PC-3 (cell line): ENCODE data around the gene CERK. TPM values are rescaled to one million over a fixed set of nuclear protein-coding genes. Genes with fewer than 3 reads are reported as not detected.

ENCODE experiments used
- ATAC-seq: fragments of 200-7000 bp; cut with Tn5 transposase; 2 replicates; pipeline ENCODE4 v1.9.1; 2020; ENCODE audit warnings: mild to moderate bottlenecking, moderate library complexity
- BruUV-seq: library from RNA; stranded (reverse); fragments of 400-500 nt; replicated peaks from 2 replicates; lab custom pipeline; 2021; lab: Mats Ljungman, UMichigan
- CTCF ChIA-PET: fragments of 300-600 bp; sonication (Branson Sonifier 250); formaldehyde crosslinking; loops from one replicate; lab custom pipeline; 2022; ENCODE audit warnings: antibody characterized with exemption; lab: Charles Lee
- POLR2A ChIA-PET: fragments of 300-600 bp; sonication (Branson Sonifier 250); formaldehyde crosslinking; loops from one replicate; lab custom pipeline; 2022; ENCODE audit warnings: antibody characterized with exemption; ENCODE audit not compliant: unreplicated experiment; lab: Charles Lee
- DNase-seq: peaks from one replicate; pipeline ENCODE4 v3.0.0-alpha.2; 2015
- H2AFZ ChIP-seq: fragments of 300-600 bp; sonication (generic); 2 replicates; pipeline ENCODE4 v1.6.0; 2016; ENCODE audit warnings: antibody characterized with exemption, low read length
- H3F3A ChIP-seq: fragments of 300-600 bp; sonication (generic); one replicate; pipeline ENCODE4 v1.6.0; 2017; ENCODE audit warnings: antibody characterized with exemption, low read length, control low read depth, mild to moderate bottlenecking; ENCODE audit not compliant: unreplicated experiment
- H3K27ac ChIP-seq: fragments of 300-600 bp; sonication (generic); 2 replicates; pipeline ENCODE4 v1.5.1; 2016; ENCODE audit warnings: mild to moderate bottlenecking, low read length
- H3K27me3 ChIP-seq: fragments of 300-600 bp; sonication (generic); 2 replicates; pipeline ENCODE4 v1.6.1; 2016; ENCODE audit warnings: low read length, mixed read lengths
- H3K36me3 ChIP-seq: fragments of 300-600 bp; sonication (generic); 2 replicates; pipeline ENCODE4 v1.6.1; 2016; ENCODE audit warnings: low read depth, mixed run types, low read length, mixed read lengths
- H3K4me1 ChIP-seq: fragments of 300-600 bp; sonication (generic); 2 replicates; pipeline ENCODE4 v1.5.1; 2016; ENCODE audit warnings: low read length; ENCODE audit not compliant: insufficient read depth
- H3K4me2 ChIP-seq: fragments of 300-600 bp; sonication (generic); 2 replicates; pipeline ENCODE4 v1.6.0; 2016; ENCODE audit warnings: low read length
- H3K4me3 ChIP-seq: fragments of 300-600 bp; sonication (generic); 2 replicates; pipeline ENCODE4 v1.5.1; 2016; ENCODE audit warnings: mild to moderate bottlenecking, low read length, mixed read lengths
- H3K79me2 ChIP-seq: fragments of 300-600 bp; sonication (generic); 2 replicates; pipeline ENCODE4 v1.6.1; 2017; ENCODE audit warnings: low read length, mixed read lengths
- H3K9ac ChIP-seq: fragments of 300-600 bp; sonication (generic); 2 replicates; pipeline ENCODE4 v1.6.0; 2016; ENCODE audit warnings: mild to moderate bottlenecking, low read length
- H3K9me2 ChIP-seq: fragments of 300-600 bp; sonication (generic); replicated peaks from 2 replicates; pipeline ENCODE4 v1.6.1; 2016; ENCODE audit warnings: mixed run types, low read length, mixed read lengths
- H3K9me3 ChIP-seq: fragments of 300-600 bp; sonication (generic); 2 replicates; pipeline ENCODE4 v1.6.1; 2016; ENCODE audit warnings: low read length, mixed read lengths
- H4K20me1 ChIP-seq: fragments of 300-600 bp; sonication (generic); 2 replicates; pipeline ENCODE4 v1.6.1; 2016; ENCODE audit warnings: low read length, mixed read lengths
- CTCF ChIP-seq: fragments of 300-600 bp; sonication (generic); conservative IDR thresholded peaks from 2 replicates; pipeline ENCODE4 v1.5.1; 2017; ENCODE audit warnings: antibody characterized with exemption, low read depth, mild to moderate bottlenecking, low read length
- EZH2 ChIP-seq: fragments of 300-600 bp; sonication (generic); IDR thresholded peaks from one replicate; pipeline ENCODE4 v1.6.1; 2017; ENCODE audit warnings: antibody characterized with exemption, mild to moderate bottlenecking, low read length; ENCODE audit not compliant: unreplicated experiment
- EZH2phosphoT487 ChIP-seq: fragments of 300-600 bp; sonication (generic); IDR thresholded peaks from 2 replicates; pipeline ENCODE4 v1.6.1; 2018; ENCODE audit warnings: mild to moderate bottlenecking, antibody characterized with exemption, low read length, borderline replicate concordance
- intact Hi-C: fragments of 100-400 bp; cut with micrococcal nuclease; formaldehyde crosslinking; loops from 2 replicates; pipeline ENCODE4 v1.9.0; 2023
- total RNA-seq: library from RNA; depleted of rRNA; stranded (reverse); fragments of >200 nt; gene quantifications from 2 replicates; pipeline ENCODE4 v1.2.3, GENCODE V29; 2014

The CERK gene
- total RNA-seq, 1 experiment from 2014 or later = 21.6 TPM

GRCh38 chr22:46708766-46709330 is 29.2 kb downstream of the CERK start:
- Histone ChIP-seq H3K4me1 (no peaks in the 10 kb centered on the region), H3K9me3 (no peaks in the 10 kb centered on the region), H4K20me1 (no peaks in the 10 kb centered on the region), H3K4me3 (no peak overlapping the region), H3K4me2 (no peak overlapping the region), H2AFZ (no peak overlapping the region), H3K27ac (no peak overlapping the region), H3K9me2 (no peaks in the 10 kb centered on the region), H3K36me3 (no peaks in the 10 kb centered on the region), H3F3A (no peaks in the 10 kb centered on the region), H3K9ac (no peak overlapping the region), H3K27me3 (no peaks in the 10 kb centered on the region), H3K79me2 (no peaks in the 10 kb centered on the region)
- ATAC-seq = no peak
- ChIA-PET CTCF (no interaction called here), POLR2A (no interaction called here)
- no TSS peak for BruUV-seq
- intact Hi-C loops = no loop called here
- no peak for TF ChIP-seq EZH2
- TF ChIP-seq CTCF = no peak
- TF ChIP-seq EZH2phosphoT487 = no peak
- DNase-seq = no peak

GRCh38 chr22:46707827-46708570 is 30.1 kb downstream of the CERK start:
- CTCF ChIA-PET = no interaction called here
- H3K4me1 ChIP-seq = no peaks in the 10 kb centered on the region
- ATAC-seq (no peak), DNase-seq (no peak)
- H2AFZ ChIP-seq = no peak overlapping the region
- H3F3A ChIP-seq = no peaks in the 10 kb centered on the region
- H3K27ac ChIP-seq = no peak overlapping the region
- H3K27me3 ChIP-seq = no peaks in the 10 kb centered on the region
- H3K36me3 ChIP-seq = no peaks in the 10 kb centered on the region
- no peaks in the 10 kb centered on the region for H3K79me2 ChIP-seq
- H3K9me2 ChIP-seq = no peaks in the 10 kb centered on the region
- no peak overlapping the region for H3K9ac ChIP-seq
- no peaks in the 10 kb centered on the region for H4K20me1 ChIP-seq
- intact Hi-C loops = no loop called here
- H3K4me3 ChIP-seq = no peak overlapping the region
- H3K4me2 ChIP-seq = no peak overlapping the region
- TF ChIP-seq EZH2phosphoT487 = no peak
- no peak for TF ChIP-seq EZH2
- no peak for TF ChIP-seq CTCF
- H3K9me3 ChIP-seq = no peaks in the 10 kb centered on the region
- no TSS peak for BruUV-seq
- POLR2A ChIA-PET = no interaction called here

GRCh38 chr22:46707305-46707704 is 30.7 kb downstream of the CERK start:
- H3K9me3 ChIP-seq = no peaks in the 10 kb centered on the region
- BruUV-seq = no TSS peak
- CTCF ChIA-PET = no interaction called here
- H3K9ac ChIP-seq = no peak overlapping the region
- no peaks in the 10 kb centered on the region for H3F3A ChIP-seq
- intact Hi-C loops = no loop called here
- H2AFZ ChIP-seq = no peak overlapping the region
- no peaks in the 10 kb centered on the region for H3K9me2 ChIP-seq
- H3K27ac ChIP-seq = no peak overlapping the region
- H3K79me2 ChIP-seq = no peaks in the 10 kb centered on the region
- no peaks in the 10 kb centered on the region for H3K36me3 ChIP-seq
- TF ChIP-seq EZH2phosphoT487 (no peak), EZH2 (no peak), CTCF (no peak)
- H3K27me3 ChIP-seq = no peaks in the 10 kb centered on the region
- H3K4me3 ChIP-seq = no peak overlapping the region
- POLR2A ChIA-PET = no interaction called here
- no peaks in the 10 kb centered on the region for H4K20me1 ChIP-seq
- DNase-seq (no peak), ATAC-seq (no peak)
- no peaks in the 10 kb centered on the region for H3K4me1 ChIP-seq
- no peak overlapping the region for H3K4me2 ChIP-seq
